ENCODE measurements around the gene DYNC1I2. TPM values are rescaled to one million over a fixed set of nuclear protein-coding genes. Genes with fewer than 3 reads are reported as not detected.

DYNC1I2 gene
- total and polyA plus RNA-seq, 2 experiments from 2014 or later, result 79.4 to 102 TPM

- no peak for TF ChIP-seq CTCF (conservative IDR thresholded peaks at IDR 0.05; ENCODE audit: low read depth in 2 of 2)
- no peak for TF ChIP-seq STAT1 (IDR thresholded peaks at IDR 0.05; ENCODE audit: unreplicated experiment)
- TF ChIP-seq EZH2 (IDR thresholded peaks at IDR 0.05; ENCODE audit: low read depth, unreplicated experiment), result no peak
- no peak for TF ChIP-seq EZH2phosphoT487 (IDR thresholded peaks at IDR 0.05; ENCODE audit: unreplicated experiment)
- TF ChIP-seq CREB1 (CRISPR knock-in tag; IDR thresholded peaks at IDR 0.05; ENCODE audit: low read depth), result no peak
- TF ChIP-seq, protein P1, sequence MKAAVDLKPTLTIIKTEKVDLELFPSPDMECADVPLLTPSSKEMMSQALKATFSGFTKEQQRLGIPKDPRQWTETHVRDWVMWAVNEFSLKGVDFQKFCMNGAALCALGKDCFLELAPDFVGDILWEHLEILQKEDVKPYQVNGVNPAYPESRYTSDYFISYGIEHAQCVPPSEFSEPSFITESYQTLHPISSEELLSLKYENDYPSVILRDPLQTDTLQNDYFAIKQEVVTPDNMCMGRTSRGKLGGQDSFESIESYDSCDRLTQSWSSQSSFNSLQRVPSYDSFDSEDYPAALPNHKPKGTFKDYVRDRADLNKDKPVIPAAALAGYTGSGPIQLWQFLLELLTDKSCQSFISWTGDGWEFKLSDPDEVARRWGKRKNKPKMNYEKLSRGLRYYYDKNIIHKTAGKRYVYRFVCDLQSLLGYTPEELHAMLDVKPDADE (IDR thresholded peaks at IDR 0.05), result no peak
- no peak for TF ChIP-seq ZNF114 (CRISPR knock-in tag; IDR thresholded peaks at IDR 0.05)
Measured at GRCh38 chr2:171763602-171764001, 76.3 kb downstream of the DYNC1I2 start (continued).

DNA sequence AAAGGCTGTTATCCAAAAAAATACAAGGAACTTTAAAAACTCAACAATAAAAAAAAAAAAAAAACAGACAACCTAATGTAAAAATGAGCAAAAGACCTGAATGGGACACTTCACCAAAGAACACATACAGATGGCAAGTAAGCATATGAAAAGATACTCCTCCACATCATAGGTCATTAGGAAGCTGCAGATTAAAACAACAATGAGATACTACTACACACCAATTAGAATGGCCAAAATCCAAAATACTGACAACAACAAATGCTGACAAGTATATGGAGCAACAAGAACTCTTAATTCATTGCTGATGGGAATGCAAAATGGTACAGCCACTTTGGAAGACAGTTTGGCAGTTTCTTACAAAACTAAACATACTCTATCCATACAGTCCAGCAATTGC lies 84.2 kb downstream of the DYNC1I2 start:
- Histone ChIP-seq H3K27me3 (ENCODE audit: insufficient read depth) (no peaks in the 10 kb centered on the region), H3K27ac (ENCODE audit: low read depth) (no peak overlapping the region), H3K79me2 (replicated peaks; ENCODE audit: insufficient read depth) (no peaks in the 10 kb centered on the region), H3K9me2 (ENCODE audit: insufficient read depth) (no peaks in the 10 kb centered on the region), H3K4me1 (ENCODE audit: insufficient read depth) (no peaks in the 10 kb centered on the region), H3K36me3 (ENCODE audit: insufficient read depth) (peaks cover 3% of the 10 kb centered on the region; the same call in 1 of the 2 replicates), H2AFZ (no peak overlapping the region), H3K4me2 (no peak overlapping the region), H3K4me3 (no peak overlapping the region), H3F3A (replicated peaks; ENCODE audit: low read depth) (no peaks in the 10 kb centered on the region), H4K20me1 (replicated peaks; ENCODE audit: insufficient read depth) (no peaks in the 10 kb centered on the region)
- Mint-ChIP-seq H3K27ac (no peak overlapping the region), H3K4me3 (no peak overlapping the region), H3K4me1 (no peaks in the 10 kb centered on the region), H3K27me3 (ENCODE audit: insufficient read depth, low read depth, poor library complexity) (no peaks in the 10 kb centered on the region), H3K9me3 (peaks cover 54% of the 10 kb centered on the region), H3K36me3 (ENCODE audit: low read depth) (peaks cover 40% of the 10 kb centered on the region; the same call in 2 of the 3 replicates)
- no peak for TF ChIP-seq CREB1 (CRISPR knock-in tag; IDR thresholded peaks at IDR 0.05; ENCODE audit: low read depth)
- TF ChIP-seq NANOG (IDR thresholded peaks at IDR 0.05; ENCODE audit: borderline replicate concordance), result no peak
- no peak for TF ChIP-seq CTCF (conservative IDR thresholded peaks at IDR 0.05; ENCODE audit: low read depth in 2 of 2)
- no peak for TF ChIP-seq ZNF114 (CRISPR knock-in tag; IDR thresholded peaks at IDR 0.05)
- TF ChIP-seq, protein P2, sequence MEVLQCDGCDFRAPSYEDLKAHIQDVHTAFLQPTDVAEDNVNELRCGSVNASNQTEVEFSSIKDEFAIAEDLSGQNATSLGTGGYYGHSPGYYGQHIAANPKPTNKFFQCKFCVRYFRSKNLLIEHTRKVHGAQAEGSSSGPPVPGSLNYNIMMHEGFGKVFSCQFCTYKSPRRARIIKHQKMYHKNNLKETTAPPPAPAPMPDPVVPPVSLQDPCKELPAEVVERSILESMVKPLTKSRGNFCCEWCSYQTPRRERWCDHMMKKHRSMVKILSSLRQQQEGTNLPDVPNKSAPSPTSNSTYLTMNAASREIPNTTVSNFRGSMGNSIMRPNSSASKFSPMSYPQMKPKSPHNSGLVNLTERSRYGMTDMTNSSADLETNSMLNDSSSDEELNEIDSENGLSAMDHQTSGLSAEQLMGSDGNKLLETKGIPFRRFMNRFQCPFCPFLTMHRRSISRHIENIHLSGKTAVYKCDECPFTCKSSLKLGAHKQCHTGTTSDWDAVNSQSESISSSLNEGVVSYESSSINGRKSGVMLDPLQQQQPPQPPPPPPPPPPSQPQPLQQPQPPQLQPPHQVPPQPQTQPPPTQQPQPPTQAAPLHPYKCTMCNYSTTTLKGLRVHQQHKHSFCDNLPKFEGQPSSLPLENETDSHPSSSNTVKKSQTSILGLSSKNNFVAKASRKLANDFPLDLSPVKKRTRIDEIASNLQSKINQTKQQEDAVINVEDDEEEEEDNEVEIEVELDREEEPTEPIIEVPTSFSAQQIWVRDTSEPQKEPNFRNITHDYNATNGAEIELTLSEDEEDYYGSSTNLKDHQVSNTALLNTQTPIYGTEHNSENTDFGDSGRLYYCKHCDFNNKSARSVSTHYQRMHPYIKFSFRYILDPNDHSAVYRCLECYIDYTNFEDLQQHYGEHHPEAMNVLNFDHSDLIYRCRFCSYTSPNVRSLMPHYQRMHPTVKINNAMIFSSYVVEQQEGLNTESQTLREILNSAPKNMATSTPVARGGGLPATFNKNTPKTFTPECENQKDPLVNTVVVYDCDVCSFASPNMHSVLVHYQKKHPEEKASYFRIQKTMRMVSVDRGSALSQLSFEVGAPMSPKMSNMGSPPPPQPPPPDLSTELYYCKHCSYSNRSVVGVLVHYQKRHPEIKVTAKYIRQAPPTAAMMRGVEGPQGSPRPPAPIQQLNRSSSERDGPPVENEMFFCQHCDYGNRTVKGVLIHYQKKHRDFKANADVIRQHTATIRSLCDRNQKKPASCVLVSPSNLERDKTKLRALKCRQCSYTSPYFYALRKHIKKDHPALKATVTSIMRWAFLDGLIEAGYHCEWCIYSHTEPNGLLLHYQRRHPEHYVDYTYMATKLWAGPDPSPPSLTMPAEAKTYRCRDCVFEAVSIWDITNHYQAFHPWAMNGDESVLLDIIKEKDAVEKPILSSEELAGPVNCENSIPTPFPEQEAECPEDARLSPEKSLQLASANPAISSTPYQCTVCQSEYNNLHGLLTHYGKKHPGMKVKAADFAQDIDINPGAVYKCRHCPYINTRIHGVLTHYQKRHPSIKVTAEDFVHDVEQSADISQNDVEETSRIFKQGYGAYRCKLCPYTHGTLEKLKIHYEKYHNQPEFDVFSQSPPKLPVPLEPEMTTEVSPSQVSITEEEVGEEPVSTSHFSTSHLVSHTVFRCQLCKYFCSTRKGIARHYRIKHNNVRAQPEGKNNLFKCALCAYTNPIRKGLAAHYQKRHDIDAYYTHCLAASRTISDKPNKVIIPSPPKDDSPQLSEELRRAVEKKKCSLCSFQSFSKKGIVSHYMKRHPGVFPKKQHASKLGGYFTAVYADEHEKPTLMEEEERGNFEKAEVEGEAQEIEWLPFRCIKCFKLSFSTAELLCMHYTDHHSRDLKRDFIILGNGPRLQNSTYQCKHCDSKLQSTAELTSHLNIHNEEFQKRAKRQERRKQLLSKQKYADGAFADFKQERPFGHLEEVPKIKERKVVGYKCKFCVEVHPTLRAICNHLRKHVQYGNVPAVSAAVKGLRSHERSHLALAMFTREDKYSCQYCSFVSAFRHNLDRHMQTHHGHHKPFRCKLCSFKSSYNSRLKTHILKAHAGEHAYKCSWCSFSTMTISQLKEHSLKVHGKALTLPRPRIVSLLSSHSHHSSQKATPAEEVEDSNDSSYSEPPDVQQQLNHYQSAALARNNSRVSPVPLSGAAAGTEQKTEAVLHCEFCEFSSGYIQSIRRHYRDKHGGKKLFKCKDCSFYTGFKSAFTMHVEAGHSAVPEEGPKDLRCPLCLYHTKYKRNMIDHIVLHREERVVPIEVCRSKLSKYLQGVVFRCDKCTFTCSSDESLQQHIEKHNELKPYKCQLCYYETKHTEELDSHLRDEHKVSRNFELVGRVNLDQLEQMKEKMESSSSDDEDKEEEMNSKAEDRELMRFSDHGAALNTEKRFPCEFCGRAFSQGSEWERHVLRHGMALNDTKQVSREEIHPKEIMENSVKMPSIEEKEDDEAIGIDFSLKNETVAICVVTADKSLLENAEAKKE (CRISPR knock-in tag; IDR thresholded peaks at IDR 0.05), result no peak
- no peak for ATAC-seq
- DNase-seq (ENCODE audit: low spot score), result no peak

Measured in GM23338 (cell line).